GM19467 (cell line): ENCODE measurements around the gene UBXN6.

Source experiments
- ATAC-seq: cut with Tn5 transposase; IDR thresholded peaks from one replicate; pipeline ENCODE4 v1.9.1; 2021; ENCODE audit warnings: mild to moderate bottlenecking, moderate library complexity; ENCODE audit not compliant: unreplicated experiment

Gene UBXN6

GRCh38 chr19:4443188-4443587, 14.4 kb downstream of the UBXN6 start:
- no peak for ATAC-seq

- no peak for ATAC-seq
Observed at GRCh38 chr19:4442819-4443146, 14.8 kb downstream of the UBXN6 start.

- ATAC-seq = no peak
Observed at GRCh38 chr19:4441994-4442818, 15.4 kb downstream of the UBXN6 start.

- ATAC-seq = no peak
Observed at GRCh38 chr19:4439243-4439642, 18.4 kb downstream of the UBXN6 start.

- ATAC-seq = no peak
Observed at GRCh38 chr19:4437103-4437502, 20.5 kb downstream of the UBXN6 start.

GRCh38 chr19:4436231-4436630, 21.4 kb downstream of the UBXN6 start:
- no peak for ATAC-seq

- no peak for ATAC-seq
Observed at GRCh38 chr19:4434391-4434790, 23.2 kb downstream of the UBXN6 start.

- no peak for ATAC-seq
Observed at GRCh38 chr19:4432918-4433506, 24.6 kb downstream of the UBXN6 start.

- no peak for ATAC-seq
Observed at GRCh38 chr19:4431808-4432674, 25.6 kb downstream of the UBXN6 start.

- no peak for ATAC-seq
Observed at GRCh38 chr19:4431296-4431695, 26.3 kb downstream of the UBXN6 start.

GRCh38 chr19:4430760-4431159, 26.8 kb downstream of the UBXN6 start:
- ATAC-seq = no peak

GRCh38 chr19:4429771-4430171, 27.8 kb downstream of the UBXN6 start:
- no peak for ATAC-seq

GRCh38 chr19:4429256-4429655, 28.3 kb downstream of the UBXN6 start:
- ATAC-seq = no peak

- ATAC-seq = no peak
Observed at GRCh38 chr19:4428326-4428975, 29.1 kb downstream of the UBXN6 start.

GRCh38 chr19:4425537-4425936, 32.1 kb downstream of the UBXN6 start:
- ATAC-seq = no peak

GRCh38 chr19:4423416-4424126, 34.0 kb downstream of the UBXN6 start:
- ATAC-seq = no peak

GRCh38 chr19:4416268-4416667, 41.3 kb downstream of the UBXN6 start:
- no peak for ATAC-seq

GRCh38 chr19:4415352-4415751, 42.2 kb downstream of the UBXN6 start:
- ATAC-seq = no peak

GRCh38 chr19:4414800-4415321, 42.7 kb downstream of the UBXN6 start:
- ATAC-seq = no peak

GRCh38 chr19:4414144-4414799, 43.3 kb downstream of the UBXN6 start:
- ATAC-seq = no peak
